ENCODE measurements around the gene SIGLEC1.

SIGLEC1 gene

DNA sequence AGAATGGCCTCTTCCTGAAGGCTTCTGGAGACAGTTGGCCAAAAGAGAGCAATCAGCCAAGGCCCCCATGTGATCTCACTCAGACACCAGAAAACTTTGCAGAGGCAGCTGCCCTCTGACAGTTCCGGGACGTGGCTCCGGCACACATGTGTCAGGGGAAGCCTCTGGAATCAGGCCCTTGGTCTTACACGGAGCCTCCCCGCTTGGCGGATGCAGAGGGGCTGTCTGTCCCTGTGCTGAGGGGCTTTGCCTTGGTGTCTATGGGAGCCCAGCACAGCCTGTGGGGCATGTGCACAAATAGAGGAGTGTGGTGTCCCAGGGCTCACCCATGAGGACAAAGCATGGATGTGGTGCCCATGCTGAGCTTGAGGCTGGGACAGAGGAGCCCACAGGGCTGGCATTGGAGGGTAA is 13.8 kb downstream of the SIGLEC1 start:
- no peak for FAIRE-seq

GRCh38 chr20:3697588-3698305 is 14.7 kb downstream of the SIGLEC1 start:
- FAIRE-seq, result no peak

- no peak for FAIRE-seq
These were observed 15.4 kb downstream of the SIGLEC1 start for GRCh38 chr20:3696745-3697587.

DNA sequence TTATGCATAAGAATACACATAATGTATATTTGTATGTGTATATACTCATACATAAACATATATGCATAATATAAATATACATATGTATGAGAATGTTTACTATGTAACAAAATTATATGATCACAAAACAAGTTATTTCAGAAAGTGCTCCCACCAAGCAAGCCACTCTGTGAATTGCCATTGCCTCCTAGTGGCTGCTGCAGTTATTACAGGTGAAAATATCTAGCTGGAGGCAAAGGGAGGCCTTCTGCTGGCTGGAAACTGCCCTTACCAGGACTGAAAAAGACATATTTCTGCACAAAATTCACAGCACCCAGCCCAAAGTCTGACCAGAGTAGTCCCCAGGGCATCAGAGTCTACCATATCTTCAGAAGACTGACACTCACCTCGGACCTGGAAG is 16.2 kb downstream of the SIGLEC1 start:
- no peak for FAIRE-seq

GRCh38 chr20:3694864-3695263 is 17.5 kb downstream of the SIGLEC1 start:
- no peak for FAIRE-seq

DNA sequence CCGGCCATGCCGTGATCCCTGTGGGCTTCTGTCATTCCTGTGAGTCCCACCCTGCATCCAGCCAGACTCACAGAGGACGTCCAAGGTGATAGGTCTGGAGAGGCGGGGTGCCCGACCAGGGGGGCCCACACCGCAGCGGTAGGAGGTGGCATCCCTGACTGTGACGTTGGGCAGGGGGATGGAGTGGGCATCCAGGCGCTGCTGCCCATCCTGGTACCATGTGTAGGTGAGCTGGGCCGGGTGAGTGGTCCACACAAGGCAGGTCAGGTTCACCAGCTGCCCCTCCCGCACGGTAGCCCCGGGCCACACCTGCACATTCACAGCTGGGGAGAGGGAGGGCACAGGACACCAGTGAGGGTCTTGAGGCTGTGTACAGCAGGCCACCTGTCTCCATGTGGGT is 19.0 kb downstream of the SIGLEC1 start:
- FAIRE-seq, result no peak

DNA sequence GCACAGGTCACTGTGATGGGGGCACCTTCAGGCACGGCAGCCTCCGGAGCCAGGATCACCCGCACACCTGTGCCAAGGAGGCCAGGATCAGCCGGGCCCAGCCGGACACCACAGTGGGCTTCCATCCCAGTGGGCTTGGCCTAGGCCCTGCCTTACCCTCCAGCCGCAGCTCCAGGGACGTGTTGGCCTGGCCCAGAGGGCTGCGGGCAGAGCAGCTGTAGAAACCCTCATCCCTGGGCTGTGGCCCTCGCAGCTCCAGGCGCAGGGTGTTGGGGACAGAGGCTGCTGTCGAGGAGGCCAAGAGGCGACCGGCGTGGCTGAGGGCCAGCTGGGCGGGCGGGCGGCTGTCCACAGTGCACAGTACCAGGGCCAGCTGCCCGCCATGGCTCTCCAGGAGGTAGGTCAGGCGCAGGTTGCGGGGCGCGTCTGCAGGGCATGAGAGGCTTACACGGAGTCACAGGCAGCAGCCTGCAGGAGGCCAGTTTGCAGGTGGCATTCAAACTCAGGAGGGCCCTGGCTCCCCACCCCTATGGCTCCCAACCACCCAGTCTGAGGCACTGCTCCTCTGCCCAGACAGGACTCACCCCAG is 19.6 kb downstream of the SIGLEC1 start:
- FAIRE-seq, result no peak

- no peak for FAIRE-seq
These were observed 20.5 kb downstream of the SIGLEC1 start for GRCh38 chr20:3691897-3692296.

DNA sequence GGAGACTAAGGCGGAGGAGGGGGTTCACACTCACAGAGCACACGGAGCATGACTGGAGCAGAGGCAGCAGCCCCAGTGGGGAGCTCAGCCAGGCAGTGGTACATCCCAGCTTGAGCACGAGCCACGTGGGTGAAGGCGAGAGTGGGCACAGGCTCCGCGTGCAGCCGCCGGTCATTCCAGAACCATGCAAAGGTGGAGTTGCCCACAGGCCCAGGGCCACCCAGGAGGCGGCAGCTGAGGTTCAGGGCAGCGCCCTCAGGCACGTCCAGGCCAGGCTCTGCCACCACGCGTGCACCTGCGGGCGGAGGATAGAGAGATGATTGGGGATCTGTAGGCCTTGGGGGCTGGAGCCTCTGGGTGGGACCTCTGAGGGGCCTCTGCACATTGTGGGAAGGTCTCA is 21.1 kb downstream of the SIGLEC1 start:
- FAIRE-seq, result no peak

DNA sequence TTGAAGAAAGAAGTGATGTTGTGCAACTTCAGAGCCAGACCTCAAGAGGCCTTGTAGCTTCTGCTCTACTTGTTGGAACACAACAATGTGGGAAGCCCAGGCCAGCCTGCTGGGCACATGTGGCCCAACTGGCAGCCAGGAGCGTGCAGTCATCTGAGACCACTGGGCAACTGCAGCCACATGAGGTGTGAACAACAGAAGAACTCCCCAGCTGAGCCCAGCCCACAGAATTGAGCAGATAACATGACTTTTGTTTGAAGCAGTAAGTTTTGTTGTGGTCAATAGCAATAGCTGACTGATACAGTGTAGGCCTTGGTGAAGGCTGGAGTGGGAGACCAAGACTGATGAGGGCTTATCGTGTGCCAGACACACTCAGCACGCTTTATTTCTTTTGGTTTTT is 22.0 kb downstream of the SIGLEC1 start:
- no peak for FAIRE-seq

DNA sequence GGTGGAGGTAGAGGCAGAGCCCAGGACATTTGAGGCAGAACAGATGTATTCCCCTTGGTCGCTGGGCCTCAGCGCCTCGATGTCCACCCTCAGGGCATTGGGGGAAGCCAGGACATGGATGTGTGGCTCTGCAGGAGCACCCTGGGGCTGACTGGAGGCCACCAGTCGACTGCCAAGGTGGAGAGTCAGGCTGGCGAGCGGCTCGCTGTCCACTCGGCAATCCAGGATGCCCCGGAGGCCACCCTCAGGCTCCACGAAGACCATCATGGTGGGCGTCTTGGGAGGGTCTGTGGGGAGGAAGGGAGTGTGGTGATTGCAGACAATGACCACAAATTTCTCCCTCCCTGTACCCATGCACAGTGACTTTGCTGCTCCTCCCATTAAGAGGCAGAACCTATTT is 22.4 kb downstream of the SIGLEC1 start:
- FAIRE-seq, result no peak

DNA sequence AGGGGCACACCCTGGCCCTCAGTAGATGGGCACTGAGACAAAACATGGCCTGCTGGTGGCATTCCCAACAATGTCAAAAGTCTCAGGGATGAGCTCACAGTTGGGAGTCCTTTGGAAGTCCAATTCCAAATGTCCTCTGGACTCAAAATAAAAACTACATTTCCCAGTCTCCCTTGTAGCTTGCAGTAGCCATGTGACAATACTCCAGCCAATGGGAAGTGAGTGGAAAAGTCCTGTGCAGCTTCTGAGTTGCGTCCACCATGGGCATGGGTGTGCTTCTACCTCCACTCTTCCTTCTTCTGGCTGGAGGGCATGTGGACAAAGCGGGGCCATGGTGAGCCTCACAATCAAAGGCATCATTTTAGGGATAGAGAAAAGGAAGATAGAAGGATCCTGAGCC is 24.7 kb downstream of the SIGLEC1 start:
- no peak for FAIRE-seq

DNA sequence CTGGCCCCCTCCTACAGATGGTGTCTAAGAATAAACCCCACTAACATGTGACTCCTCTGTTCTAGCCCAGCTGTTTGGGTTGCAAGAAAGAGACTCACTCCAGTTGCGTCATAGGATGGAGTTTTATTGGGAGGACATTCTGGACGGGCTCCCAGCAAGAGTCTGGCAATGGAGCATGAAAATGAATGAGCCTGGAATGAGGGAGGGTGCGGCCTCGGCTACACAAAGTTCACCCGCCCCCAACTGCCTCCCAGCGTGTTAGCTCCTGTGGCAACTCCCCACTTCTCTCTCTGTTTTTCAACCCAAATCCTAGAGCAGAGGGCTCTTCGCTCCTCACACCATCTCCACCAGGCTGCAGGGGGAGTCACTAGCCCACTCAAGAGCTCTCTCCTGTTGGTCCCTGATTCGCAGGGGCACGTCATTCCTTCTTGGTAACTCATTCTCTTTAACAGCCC is 25.5 kb downstream of the SIGLEC1 start:
- FAIRE-seq, result no peak

DNA sequence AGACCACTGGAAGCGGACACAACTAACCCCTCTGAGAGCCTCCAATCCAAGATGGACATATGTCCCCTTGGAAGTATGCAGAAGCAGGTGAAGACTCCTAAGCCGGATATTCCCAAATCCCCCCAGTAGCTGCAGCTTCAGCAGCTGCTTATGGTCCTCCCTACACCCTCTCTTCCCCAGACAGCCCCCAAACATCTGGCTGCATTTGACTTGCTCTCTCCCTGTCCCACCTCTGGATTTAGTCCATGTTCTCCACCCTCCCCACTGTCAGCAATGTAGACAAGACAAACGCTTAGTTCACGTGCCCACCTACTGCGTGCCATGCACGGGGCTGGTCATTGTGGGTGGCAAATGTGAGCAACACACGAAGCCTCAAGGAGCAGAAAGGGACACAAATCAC is 26.0 kb downstream of the SIGLEC1 start:
- FAIRE-seq, result no peak

- no peak for FAIRE-seq
These were observed 27.1 kb downstream of the SIGLEC1 start for GRCh38 chr20:3685341-3685740.

DNA sequence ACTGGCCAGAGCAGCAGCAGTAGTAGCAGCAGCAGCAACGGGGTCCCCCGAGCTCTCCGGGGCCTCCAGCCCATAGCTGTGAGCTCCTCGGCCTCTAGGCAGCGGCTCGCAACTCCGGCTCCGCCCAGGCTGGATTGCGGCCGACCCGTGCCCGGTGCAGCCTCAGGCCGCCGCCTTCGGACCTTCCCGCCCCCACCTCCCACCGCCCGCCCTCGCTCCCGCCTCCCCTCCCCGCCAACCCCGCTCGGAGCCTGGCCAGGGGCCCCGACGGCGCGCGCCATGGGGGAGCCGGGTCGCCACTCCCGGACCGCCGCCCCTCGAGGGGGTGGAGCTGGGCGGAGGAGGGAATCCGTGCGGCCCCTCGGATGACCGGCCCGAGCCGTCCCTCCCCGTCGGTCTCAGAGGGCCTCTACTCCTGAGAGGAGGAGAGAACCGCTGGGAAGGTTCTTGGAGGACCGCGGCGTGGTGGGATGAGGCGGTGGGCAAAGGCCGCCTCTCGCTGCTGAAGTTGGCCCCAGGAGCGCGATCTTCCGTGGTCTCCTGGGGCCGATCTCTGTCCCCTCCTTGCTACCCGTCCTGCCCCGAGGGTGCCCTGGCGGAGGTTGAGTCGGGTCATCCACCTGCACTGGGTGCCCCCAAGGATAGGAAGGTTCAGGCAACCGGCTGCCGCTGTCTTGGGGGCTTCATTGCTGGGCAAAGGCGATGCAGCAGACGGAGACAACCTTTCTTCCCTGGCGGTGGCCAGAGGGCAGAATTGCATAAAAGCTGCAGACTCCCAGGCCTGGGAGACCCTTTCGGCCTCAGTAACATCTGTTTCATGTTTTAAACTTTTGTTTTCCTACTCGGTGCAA is 30.2 kb downstream of the SIGLEC1 start, which contains the start of gene ADAM33:
ADAM33 (minus strand) TSS at position 80 of the 851 bp plus-strand sequence; CDS start at position 74, 6 bp downstream.
- no peak for FAIRE-seq

DNA sequence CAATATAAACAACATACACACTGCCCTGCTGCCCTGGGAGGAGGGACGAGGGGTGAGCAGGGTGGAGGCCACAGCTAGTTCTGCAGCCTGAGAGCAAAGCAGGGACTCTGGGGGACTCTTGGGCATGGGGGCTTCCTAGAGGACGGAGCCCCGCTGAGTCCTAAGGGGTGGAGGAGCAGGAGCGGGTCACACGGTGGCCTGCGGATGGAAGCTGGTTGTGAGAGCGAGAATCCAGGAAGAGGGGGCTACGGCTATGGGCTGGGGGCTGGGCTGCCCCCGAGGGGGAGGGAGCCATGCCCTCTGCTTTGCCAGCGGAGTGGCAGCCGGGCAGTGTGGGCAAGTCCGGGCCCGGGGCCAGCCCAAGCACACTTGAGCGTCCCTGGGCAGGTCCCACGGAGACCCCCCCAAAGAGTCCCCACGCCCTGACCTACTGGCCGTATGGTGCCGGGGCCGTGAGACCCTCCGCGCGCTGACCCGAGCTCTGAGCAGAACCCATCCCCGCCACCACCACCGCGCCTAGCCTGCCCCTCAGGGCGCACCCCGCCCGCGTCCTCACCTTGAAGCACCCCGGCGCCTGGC is 31.0 kb downstream of the SIGLEC1 start:
- FAIRE-seq, result no peak

DNA sequence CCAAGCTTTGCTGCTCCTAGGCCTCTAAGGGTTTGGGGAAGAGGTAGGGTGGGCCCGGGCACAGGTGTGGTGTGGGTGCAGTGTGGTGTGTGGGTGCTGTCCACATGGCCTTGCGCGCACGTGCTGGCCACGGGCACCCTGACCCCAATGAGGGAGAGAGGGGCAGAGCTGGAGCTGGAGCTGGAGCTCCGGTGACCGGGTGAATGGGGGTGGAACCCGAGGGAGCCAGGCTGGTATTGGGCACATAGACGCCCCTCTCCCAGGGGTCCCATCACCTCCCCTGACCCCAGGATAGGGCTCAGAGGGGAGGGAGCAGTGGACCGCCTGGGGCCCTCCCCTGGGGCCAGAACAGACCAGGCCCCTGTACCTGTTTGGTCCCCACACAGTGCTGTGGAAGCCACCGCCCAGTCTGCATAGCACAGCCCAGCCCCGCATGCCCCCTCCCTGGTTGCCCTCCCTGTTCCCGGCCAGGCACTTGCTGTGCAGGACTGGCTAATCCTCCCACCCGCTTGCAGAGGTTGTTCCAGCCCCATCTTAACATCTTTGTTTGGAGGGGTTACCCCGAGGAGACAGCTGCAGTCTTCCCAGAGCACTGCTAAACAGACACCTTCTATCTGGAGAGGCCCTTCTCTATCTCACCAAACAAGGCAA is 31.6 kb downstream of the SIGLEC1 start:
- FAIRE-seq, result no peak

DNA sequence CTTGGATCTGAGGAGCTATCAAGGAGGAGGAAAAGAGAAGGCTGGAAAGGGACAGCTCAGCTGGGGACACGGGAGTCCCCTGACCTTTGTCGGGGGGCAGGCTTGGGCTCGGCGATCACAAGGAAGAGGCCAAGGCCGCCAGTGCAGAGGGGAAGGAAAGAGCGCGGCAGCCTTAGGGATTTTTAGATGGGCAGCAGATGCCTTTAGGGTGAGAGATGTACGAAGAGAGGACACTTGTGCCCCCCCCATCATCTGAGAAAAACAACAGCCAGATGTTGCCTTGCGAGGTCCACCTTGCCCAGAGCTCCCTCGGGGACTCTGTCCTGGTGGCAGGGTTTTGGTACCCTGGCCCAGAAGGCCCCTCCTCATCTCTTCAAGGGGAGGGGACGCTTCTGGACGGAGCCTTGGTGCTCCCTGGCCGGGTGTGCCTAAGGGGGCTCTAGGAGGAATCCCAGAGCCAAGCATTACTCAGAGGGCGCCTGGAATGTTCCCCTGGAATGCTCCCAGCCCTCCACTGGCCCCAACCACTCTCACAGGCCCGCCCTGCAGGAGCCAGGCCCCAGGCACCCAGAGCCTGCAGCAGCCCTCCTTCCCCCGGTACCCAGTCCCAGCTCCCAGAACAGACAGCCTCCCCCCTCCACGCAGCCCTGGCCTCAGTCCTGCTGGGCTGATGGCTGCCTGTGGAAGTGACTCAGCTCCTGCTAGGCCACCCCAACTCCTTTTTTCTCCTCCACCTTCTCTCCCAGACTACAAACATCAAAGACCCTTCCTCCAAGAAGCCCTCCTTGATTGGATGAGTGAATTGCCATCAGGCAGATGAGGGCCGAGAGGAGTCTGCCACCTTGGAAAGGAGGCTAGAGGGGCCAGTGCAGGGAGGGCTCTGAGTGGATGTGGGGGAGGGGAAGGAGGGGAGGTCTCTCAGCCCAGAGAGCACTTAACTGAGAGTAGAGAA is 32.4 kb downstream of the SIGLEC1 start:
- no peak for FAIRE-seq

Data from colon (tissue), 2 donors.